ENCODE results near the gene GRIN1.
A peak's percentile ranks its signal among the peaks of the same experiment; 100 is the strongest.
"Not testable (repeated sequence)": the region's sequence is repeated elsewhere in the genome, so short reads cannot be mapped to it uniquely, and the experiment has no call there.

The GRIN1 gene

DNA sequence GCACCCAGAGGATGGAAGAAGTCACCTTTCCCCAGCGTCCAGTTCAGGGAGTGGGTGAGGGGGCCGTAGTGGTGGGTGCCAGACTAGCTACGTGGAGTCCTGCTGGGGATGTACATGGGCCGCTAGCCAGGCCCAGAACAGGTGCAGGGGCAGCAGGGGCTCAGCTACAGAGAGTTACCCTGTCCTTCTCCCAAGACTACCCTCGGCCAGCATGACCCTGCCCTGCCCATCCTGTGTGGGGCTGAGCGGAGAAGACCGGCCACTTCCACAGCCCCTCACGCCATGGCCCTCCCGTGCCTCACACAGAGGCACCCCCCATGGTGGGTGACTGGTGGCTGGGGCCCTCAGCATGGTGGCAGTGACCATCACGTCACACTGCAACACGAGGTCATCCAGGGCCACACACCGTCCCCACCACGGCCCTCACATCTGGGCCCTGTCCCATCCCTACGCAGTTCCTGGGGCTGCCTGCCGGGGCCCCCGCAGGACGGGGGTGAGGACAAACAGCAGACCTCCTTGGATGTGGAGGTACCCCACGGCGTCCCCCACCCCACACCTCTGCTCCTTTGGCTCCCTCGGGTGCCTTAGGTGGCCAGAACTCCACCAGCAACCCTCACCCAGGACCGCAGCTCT lies 23.4 kb upstream of the GRIN1 start:
- TF ChIP-seq, protein P1, sequence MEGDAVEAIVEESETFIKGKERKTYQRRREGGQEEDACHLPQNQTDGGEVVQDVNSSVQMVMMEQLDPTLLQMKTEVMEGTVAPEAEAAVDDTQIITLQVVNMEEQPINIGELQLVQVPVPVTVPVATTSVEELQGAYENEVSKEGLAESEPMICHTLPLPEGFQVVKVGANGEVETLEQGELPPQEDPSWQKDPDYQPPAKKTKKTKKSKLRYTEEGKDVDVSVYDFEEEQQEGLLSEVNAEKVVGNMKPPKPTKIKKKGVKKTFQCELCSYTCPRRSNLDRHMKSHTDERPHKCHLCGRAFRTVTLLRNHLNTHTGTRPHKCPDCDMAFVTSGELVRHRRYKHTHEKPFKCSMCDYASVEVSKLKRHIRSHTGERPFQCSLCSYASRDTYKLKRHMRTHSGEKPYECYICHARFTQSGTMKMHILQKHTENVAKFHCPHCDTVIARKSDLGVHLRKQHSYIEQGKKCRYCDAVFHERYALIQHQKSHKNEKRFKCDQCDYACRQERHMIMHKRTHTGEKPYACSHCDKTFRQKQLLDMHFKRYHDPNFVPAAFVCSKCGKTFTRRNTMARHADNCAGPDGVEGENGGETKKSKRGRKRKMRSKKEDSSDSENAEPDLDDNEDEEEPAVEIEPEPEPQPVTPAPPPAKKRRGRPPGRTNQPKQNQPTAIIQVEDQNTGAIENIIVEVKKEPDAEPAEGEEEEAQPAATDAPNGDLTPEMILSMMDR (IDR thresholded peaks at IDR 0.05; ENCODE audit: insufficient read depth, low read length, poor library complexity, severe bottlenecking), result no peak
- H3K4me3 ChIP-seq (replicated peaks; ENCODE audit: low read depth, low read length), result peak overlapping the region; percentile 73
- peaks cover 13% of the 10 kb centered on the region for H3K36me3 ChIP-seq (ENCODE audit: control insufficient read depth, insufficient read depth, low read length)
- no peak for DNase-seq (ENCODE audit: extremely low read depth, insufficient read length)
- no peaks in the 10 kb centered on the region for H3K27me3 ChIP-seq (replicated peaks; ENCODE audit: control insufficient read depth, insufficient read depth, low read length)

DNA sequence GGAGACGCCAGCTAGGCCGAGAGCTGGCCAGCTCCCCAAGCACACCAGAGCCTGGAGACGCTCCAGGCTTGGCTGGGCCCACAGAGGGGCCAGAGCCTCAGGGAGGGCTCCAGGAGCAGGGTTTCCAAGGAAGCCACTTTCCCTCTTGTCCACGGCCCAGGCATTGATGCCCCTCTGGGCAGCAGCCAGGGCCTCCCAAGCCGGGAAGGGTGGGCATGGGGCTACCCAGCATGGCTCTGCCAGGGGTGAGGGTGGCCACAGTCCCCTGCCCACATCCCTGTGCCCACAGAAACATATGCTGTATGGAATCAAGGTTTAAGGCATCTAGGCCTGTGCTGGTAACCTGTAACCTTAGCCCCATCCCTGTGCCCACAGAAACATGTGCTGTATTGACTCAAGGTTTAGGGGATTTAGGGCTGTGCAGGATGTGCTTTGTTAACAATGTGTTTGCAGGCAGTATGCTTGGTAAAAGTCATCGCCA lies 22.9 kb upstream of the GRIN1 start:
- TF ChIP-seq, protein P1 (IDR thresholded peaks at IDR 0.05; ENCODE audit: insufficient read depth, low read length, poor library complexity, severe bottlenecking), result no peak
- no peaks in the 10 kb centered on the region for H3K27me3 ChIP-seq (replicated peaks; ENCODE audit: control insufficient read depth, insufficient read depth, low read length)
- H3K36me3 ChIP-seq (ENCODE audit: control insufficient read depth, insufficient read depth, low read length), result peaks cover 7% of the 10 kb centered on the region
- H3K4me3 ChIP-seq (replicated peaks; ENCODE audit: low read depth, low read length), result no peak overlapping the region
- DNase-seq (ENCODE audit: extremely low read depth, insufficient read length), result no peak

DNA sequence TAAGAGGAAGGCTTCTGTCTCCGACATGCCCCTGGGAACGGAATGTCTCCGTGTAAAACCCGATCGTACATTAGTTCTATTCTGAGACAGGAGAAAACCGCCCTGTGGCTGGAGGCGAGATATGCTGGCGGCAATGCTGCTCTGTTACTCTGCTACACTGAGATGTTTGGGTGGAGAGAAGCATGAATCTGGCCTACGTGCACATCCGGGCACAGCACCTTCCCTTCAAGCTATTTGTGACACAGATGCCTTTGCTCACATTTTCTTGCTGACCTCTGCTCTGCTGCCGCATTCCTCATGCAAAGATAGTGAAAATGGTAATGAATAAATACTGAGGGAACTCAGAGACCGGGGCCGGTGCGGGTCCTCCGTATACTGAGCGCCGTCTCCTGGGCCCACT lies 22.2 kb upstream of the GRIN1 start:
- no peak for DNase-seq (ENCODE audit: extremely low read depth, insufficient read length)
- TF ChIP-seq, protein P1 (IDR thresholded peaks at IDR 0.05; ENCODE audit: insufficient read depth, low read length, poor library complexity, severe bottlenecking), result no peak
- H3K27me3 ChIP-seq (replicated peaks; ENCODE audit: control insufficient read depth, insufficient read depth, low read length), result no peaks in the 10 kb centered on the region
- peaks cover 7% of the 10 kb centered on the region for H3K36me3 ChIP-seq (ENCODE audit: control insufficient read depth, insufficient read depth, low read length)
- no peak overlapping the region for H3K4me3 ChIP-seq (replicated peaks; ENCODE audit: low read depth, low read length)

DNA sequence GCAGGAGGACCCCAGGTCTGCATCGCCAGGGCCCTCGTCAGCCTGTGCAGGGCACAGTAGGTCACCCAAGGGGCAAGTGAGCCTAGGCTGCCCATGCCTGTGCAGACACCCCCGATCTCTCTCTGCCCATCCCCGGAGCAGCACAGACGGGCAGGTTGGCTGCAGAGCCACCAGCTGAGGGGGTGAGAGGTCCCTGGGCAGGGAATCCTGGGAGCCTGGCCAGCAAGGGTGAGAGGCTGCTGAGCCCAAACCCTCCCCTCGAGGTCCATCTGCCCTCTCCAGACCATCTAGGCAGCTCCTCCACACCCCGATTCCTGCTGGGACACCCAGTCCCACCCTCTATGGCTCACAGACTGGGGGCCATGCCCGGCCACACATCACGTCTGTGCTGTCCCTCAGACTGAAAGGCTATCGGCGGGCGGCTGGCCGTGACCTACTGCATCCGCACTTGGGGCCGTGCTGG lies 21.7 kb upstream of the GRIN1 start:
- Histone ChIP-seq H3K36me3 (ENCODE audit: control insufficient read depth, insufficient read depth, low read length) (peaks cover 2% of the 10 kb centered on the region; the same call in 1 of the 2 replicates), H3K27me3 (replicated peaks; ENCODE audit: control insufficient read depth, insufficient read depth, low read length) (no peaks in the 10 kb centered on the region), H3K4me3 (replicated peaks; ENCODE audit: low read depth, low read length) (no peak overlapping the region)
- TF ChIP-seq, protein P1 (IDR thresholded peaks at IDR 0.05; ENCODE audit: insufficient read depth, low read length, poor library complexity, severe bottlenecking), result no peak
- DNase-seq (ENCODE audit: extremely low read depth, insufficient read length), result no peak

DNA sequence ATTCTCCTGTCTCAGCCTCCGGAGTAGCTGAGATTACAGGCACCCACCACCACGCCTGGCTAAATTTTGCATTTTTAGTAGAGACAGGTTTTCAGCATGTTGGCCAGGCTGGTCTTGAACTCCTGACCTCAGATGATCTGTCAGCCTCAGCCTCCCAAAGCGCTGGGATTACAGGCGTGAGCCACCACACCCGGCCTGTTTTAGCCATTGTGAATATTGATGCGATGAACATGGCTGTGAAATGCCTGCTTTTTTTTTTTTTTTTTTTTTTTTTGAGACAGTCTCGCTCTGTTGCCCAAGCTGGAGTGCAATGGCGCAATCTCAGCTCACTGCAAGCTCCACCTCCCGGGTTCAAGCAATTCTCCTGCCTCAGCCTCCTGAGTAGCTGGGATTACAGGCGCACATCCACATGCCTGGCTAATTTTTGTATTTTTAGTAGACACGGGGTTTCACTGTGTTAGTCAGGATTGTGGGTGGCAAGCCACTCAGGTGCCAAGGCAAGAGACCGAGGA lies 20.8 kb upstream of the GRIN1 start:
- not testable (repeated sequence) for DNase-seq (ENCODE audit: extremely low read depth, insufficient read length); H3K27me3 ChIP-seq (replicated peaks; ENCODE audit: control insufficient read depth, insufficient read depth, low read length); H3K36me3 ChIP-seq (ENCODE audit: control insufficient read depth, insufficient read depth, low read length); H3K4me3 ChIP-seq (replicated peaks; ENCODE audit: low read depth, low read length)

DNA sequence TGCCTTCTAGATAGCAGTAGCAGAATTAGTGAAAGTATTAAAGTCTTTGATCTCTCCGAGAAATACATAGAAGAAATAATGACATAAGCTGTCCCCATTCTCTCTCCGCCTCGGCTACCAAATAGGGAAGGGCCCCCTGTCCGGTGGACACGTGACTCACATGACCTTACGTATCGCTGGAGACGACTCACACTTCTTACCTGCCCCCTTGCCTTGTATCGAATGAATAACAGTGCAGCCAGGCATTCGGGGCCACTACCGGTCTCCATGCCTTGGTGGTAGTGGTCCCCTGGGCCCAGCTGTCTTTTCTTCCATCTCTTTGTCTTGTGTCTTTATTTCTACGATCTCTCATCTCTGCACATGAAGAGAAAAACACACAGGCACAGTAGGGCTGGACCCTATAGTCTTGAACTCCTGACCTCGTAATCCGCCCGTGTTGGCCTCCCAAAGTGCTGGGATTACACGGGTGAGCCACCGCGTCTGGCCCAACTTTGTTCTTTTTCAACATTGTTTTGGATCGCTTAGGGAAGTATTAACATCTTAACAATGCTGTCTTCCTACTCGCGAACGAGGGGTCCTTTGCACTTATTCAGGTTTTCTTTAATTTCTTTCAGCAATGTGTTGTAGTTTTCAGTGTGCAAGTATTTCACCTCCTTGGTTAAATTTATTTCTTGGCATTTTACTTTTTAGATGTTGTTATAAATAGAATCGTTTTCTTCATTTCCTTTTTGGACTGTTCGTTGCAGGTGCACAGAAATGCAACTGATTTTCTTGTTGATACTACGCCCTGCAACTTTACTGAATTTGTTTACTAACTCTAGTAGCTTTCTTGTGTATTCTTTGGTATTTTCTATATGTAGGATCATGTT lies 16.8 kb upstream of the GRIN1 start:
- not testable (repeated sequence) for DNase-seq (ENCODE audit: extremely low read depth, insufficient read length); H3K27me3 ChIP-seq (replicated peaks; ENCODE audit: control insufficient read depth, insufficient read depth, low read length); H3K4me3 ChIP-seq (replicated peaks; ENCODE audit: low read depth, low read length); H3K36me3 ChIP-seq (ENCODE audit: control insufficient read depth, insufficient read depth, low read length)

DNA sequence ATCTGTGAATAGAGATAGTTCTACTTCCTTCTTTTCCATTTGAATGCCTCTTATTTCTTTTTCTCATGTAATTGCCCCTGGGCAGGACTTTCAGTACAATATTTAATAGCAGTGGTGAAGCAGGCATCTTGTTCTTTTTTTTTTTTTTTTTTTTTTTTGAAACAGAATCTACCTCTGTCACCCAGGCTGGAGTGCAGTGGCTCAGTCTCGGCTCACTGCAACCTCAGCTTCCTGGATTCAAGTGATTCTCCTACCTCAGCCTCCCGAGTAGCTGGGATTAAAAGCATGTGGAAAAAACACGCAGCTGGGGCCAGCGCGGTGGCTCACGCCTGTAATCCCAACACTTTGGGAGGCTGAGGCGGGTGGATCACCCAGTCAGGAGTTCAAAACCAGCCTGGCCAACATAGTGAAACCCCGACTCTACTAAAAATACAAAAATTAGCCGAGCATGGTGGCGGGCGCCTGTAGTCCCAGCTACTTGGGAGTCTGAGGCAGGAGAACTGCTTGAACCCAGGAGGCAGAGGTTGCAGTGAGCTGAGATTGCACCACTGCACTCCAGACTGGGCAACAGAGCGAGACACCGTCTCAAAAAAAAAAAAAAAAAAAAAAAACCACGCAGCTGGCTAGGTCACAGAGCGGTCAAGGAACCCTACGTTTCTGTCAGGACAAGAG lies 16.0 kb upstream of the GRIN1 start:
- not testable (repeated sequence) for H3K36me3 ChIP-seq (ENCODE audit: control insufficient read depth, insufficient read depth, low read length); DNase-seq (ENCODE audit: extremely low read depth, insufficient read length); H3K4me3 ChIP-seq (replicated peaks; ENCODE audit: low read depth, low read length); H3K27me3 ChIP-seq (replicated peaks; ENCODE audit: control insufficient read depth, insufficient read depth, low read length)
